Measurements from ENCODE around the gene AP3M1. TPM values are rescaled to one million over a fixed set of nuclear protein-coding genes. Genes with fewer than 3 reads are reported as not detected.
A peak's percentile ranks its signal among the peaks of the same experiment; 100 is the strongest.

AP3M1 gene
- total and polyA plus RNA-seq, 8 donors, result 37.5 to 56.4 (median 53.8) TPM

- ATAC-seq, result no peak
- no peak overlapping the region for H3K4me3 ChIP-seq
- no peak for TF ChIP-seq CTCF (IDR thresholded peaks at IDR 0.05)
- H3K27ac ChIP-seq, result peak overlapping the region in 1 of 2 donors; percentile 43
- no peak for DNase-seq
- H3K9me3 ChIP-seq, result no peaks in the 10 kb centered on the region
- H3K4me1 ChIP-seq, result peaks cover 0 to 5% of the 10 kb centered on the region in 2 donors
- peaks cover 0 to 100% of the 10 kb centered on the region in 2 donors for H3K36me3 ChIP-seq
- intact Hi-C loops (cut with DNase I), result no loop called here
- no peaks in the 10 kb centered on the region for H3K27me3 ChIP-seq
These were observed 27.5 kb downstream of the AP3M1 start for GRCh38 chr10:74123081-74123480.

GRCh38 chr10:74122060-74122459 is 28.6 kb downstream of the AP3M1 start:
- Histone ChIP-seq H3K27ac (no peak overlapping the region), H3K4me1 (peaks cover 0 to 5% of the 10 kb centered on the region in 2 donors), H3K4me3 (no peak overlapping the region), H3K36me3 (peaks cover 0 to 100% of the 10 kb centered on the region in 2 donors), H3K27me3 (no peaks in the 10 kb centered on the region), H3K9me3 (no peaks in the 10 kb centered on the region)
- intact Hi-C loops (cut with DNase I), result no loop called here
- no peak for ATAC-seq
- DNase-seq, result no peak
- TF ChIP-seq CTCF (IDR thresholded peaks at IDR 0.05), result no peak

GRCh38 chr10:74121368-74121767 is 29.3 kb downstream of the AP3M1 start:
- no peak overlapping the region for H3K4me3 ChIP-seq
- no peak for TF ChIP-seq CTCF (IDR thresholded peaks at IDR 0.05)
- no peaks in the 10 kb centered on the region for H3K9me3 ChIP-seq
- DNase-seq (no peak), ATAC-seq (no peak)
- no peaks in the 10 kb centered on the region for H3K27me3 ChIP-seq
- intact Hi-C loops (cut with DNase I), result no loop called here
- peaks cover 0 to 5% of the 10 kb centered on the region in 2 donors for H3K4me1 ChIP-seq
- H3K36me3 ChIP-seq, result peaks cover 0 to 100% of the 10 kb centered on the region in 2 donors
- H3K27ac ChIP-seq, result no peak overlapping the region

- no peak for TF ChIP-seq CTCF (IDR thresholded peaks at IDR 0.05)
- Histone ChIP-seq H3K4me3 (no peak overlapping the region), H3K27me3 (no peaks in the 10 kb centered on the region), H3K9me3 (no peaks in the 10 kb centered on the region), H3K4me1 (peaks cover 0 to 5% of the 10 kb centered on the region in 2 donors), H3K27ac (no peak overlapping the region), H3K36me3 (peaks cover 0 to 100% of the 10 kb centered on the region in 2 donors)
- ATAC-seq (no peak), DNase-seq (peak in 2 of 4 donors; percentile 22 to 23)
- intact Hi-C loops (cut with DNase I), result no loop called here
These were observed 29.7 kb downstream of the AP3M1 start for GRCh38 chr10:74120911-74121310.

GRCh38 chr10:74118804-74119203 is 31.8 kb downstream of the AP3M1 start:
- intact Hi-C loops (cut with DNase I), result no loop called here
- peaks cover 0 to 99% of the 10 kb centered on the region in 2 donors for H3K36me3 ChIP-seq
- H3K4me3 ChIP-seq, result no peak overlapping the region
- H3K27me3 ChIP-seq, result no peaks in the 10 kb centered on the region
- peak overlapping the region in 1 of 2 donors; percentile 51 for H3K27ac ChIP-seq
- peaks cover 0 to 5% of the 10 kb centered on the region in 2 donors for H3K4me1 ChIP-seq
- H3K9me3 ChIP-seq, result no peaks in the 10 kb centered on the region
- ATAC-seq (peak; percentile 80), DNase-seq (no peak)
- no peak for TF ChIP-seq CTCF (IDR thresholded peaks at IDR 0.05)
